GM18867 (cell line): ENCODE data around the gene DENND6B.
A peak's percentile ranks its signal among the peaks of the same experiment; 100 is the strongest.

ENCODE experiments used
- ATAC-seq: cut with Tn5 transposase; IDR thresholded peaks from one replicate; pipeline ENCODE4 v1.9.1; 2021; ENCODE audit warnings: mild to moderate bottlenecking, moderate library complexity; ENCODE audit not compliant: unreplicated experiment

DENND6B gene

DNA sequence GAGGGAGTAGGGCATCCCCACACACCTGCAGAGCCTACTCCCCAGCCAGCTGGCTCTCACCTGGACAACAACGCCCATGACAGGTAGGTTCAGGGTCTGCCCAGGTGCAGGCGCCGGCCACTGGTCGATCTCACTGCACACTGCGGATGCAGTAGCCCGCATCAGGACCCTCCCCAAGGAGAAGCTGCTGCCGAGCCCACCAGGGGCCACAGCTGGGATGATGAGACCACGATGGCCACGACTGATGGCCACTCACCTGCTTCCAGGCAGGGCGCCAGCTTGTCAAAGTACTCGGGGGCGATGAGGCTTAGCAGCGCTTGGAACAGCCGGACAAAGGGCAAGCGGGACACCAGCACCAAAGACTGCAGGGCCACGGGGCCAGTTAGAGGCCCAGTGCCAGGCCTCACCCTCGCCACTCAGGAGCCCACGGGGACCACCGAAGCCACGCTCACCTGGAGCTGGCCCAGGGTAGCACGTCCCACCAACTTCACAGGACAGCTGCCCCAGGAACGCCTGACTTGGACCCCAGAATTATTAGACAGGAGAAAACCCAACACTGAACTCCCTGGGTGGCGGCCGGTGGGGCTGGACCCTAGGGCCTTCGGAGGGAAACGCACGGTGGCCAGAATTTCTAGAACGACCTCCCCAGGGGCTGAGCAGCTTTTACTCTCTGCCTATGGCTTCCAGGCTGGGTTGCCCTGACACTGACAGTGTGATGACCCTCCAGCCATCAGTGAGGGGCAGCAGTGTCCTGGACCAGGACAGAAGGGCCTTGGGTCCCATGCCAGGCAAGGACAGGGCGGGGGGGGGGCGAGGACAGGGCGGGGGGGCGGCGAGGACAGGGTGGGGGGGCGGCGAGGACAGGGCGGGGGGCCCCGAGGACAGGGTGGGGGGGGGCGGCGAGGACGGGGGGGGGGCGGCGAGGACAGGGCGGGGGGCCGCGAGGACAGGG, 10.4 kb downstream of the DENND6B start:
- no peak for ATAC-seq

DNA sequence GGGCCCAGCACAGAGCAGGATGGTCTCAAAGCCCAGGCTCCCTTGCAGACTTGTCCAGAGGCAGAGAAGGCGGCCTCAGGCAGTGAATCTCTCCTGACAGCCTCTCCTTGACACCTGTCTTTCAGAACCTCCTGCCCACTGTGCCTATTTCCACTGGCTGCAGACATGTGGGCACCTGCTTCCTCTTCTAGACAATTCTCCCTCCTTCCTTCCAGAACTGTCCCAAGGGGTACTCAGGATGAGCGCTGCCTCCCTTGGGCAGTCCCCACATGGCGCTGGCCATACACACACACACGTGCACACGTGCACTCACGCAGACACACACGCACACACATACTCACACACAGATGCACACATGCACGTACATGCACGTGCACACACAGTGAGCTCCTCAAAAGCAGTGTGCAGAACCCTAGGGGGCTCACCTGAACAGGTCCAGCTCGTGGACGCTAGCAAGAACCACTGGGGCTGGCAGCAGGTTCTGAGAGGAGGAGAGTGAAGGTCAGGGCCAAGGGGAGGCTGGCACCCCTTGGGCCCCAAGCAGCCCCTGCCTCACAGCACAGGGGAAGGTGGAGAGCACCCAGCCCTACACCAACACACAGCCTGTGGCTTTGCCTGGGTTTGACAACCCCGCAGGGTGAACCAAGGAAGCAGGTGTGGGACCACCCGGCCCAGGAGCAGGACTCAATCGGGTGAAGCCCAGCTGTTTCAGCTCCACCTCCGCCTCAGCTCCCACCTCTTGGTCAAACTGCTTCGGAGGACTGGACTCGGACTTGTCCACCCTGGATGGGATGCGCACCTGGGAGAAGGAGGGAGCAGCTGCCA, 11.3 kb downstream of the DENND6B start:
- no peak for ATAC-seq

DNA sequence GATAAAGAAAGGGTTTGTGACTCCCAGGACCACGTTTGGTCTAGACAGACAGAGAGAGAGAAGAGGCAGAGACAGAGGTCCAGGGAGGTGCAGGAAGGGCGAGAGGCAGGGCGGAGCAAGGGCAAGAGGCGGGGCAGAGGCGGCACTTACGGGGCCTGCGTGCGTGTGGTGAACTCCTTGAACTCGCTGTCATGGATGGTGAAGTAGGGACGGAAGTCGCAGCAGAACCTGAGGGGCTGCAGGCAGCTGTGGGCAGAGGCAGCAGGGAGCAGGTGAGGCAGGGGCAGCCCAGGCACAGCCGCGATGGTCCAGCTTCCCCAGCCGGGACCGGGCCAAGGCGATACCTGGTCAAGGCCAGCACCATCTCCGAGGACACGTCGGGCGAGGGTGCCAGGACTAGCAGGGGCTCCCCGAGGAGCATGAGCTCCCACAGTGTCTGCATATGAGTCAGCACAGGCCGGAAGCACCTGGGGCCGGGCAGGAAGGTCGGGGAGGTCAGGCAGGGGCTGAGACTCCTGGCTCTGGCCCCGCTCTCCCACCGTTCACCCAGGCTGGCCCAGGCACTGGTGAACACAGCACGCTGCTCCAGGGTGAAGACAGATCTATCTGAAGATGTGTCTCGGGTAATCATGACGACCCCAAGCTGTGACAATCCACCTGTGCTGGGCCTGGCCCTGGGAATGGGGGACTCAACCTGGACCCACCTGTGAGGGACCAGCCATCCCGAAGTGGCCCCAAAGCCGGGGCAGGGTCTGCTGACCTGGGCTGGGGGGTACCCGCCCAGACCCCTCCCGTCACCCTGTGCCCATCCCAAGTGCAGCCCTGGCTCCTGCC, 12.1 kb downstream of the DENND6B start:
- ATAC-seq, result peak; percentile 74

DNA sequence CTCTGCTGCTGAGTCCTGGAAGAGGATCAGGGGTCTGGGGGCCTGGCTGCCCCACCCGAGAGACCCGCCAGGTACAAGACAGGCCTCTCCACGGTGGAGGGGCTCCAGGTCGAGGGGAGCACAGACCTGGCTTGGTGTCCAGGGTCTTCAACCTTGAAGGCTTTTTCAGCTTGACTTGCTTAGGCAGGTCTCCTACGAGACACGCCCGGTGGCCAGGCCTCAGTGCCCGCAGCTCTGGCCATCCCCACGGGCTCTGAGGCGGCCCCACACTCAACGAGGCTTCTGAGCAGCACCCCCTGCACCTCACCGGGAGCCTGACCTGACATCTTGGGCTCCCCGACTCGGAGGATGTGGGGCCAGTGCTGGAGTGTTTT, 12.7 kb downstream of the DENND6B start:
- no peak for ATAC-seq

DNA sequence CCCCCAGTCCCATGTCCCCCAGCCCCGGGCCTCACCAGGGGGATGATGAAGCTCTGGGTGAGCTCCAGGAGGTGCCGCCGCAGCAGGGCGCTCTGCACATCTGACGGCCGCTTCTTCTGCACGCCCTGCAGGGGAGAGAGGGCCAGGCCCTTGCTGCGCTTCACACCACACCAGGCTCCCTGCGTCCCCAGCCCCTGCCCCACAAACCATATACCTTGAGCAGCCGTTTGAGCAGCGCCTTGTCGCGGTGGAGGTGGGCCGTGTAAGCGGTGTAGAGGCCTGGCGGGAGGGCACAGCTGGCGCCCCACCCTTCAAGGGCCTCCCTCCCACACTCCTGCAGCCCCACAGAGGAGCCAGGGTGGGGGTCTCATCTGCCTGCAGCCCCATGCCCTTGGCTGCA, 13.2 kb downstream of the DENND6B start:
- ATAC-seq, result no peak

DNA sequence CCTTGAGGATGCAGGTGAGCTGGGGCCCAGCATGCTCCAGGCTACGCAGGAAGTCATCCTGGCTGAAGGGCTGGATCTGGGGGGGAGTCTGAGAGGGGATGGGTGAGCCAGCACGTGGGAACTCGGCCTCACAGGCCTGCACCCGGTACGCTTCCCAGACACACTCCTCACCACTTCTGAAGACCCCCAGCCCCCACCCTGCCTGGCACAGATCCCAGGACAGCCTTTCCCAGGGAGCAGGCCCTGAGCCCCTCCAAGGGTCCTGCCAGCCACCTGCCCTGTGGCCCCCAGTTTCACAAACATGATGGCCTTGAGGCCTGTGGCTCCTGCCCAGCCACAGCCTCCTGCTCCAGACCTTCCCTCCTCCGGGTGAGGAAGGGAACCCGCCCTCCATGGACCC, 13.8 kb downstream of the DENND6B start:
- ATAC-seq, result no peak

DNA sequence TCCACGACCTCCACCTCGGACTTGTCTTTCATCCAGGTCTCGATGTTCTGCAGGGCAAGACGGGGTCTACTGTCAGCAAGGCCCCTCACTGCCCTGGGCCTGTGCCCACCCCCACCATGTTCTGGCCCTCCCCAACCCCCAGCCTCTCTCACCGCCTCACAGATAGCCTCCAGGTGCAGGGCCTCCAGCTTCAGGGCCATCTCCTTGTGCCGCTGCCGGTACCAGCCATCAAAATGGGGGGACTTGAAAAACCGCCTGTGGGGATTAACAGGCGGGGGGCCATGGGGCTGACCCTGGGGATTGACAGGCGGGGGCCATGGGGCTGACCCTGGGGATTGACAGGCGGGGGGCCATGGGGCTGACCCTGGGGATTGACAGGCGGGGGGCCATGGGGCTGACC, 14.4 kb downstream of the DENND6B start:
- ATAC-seq, result no peak

DNA sequence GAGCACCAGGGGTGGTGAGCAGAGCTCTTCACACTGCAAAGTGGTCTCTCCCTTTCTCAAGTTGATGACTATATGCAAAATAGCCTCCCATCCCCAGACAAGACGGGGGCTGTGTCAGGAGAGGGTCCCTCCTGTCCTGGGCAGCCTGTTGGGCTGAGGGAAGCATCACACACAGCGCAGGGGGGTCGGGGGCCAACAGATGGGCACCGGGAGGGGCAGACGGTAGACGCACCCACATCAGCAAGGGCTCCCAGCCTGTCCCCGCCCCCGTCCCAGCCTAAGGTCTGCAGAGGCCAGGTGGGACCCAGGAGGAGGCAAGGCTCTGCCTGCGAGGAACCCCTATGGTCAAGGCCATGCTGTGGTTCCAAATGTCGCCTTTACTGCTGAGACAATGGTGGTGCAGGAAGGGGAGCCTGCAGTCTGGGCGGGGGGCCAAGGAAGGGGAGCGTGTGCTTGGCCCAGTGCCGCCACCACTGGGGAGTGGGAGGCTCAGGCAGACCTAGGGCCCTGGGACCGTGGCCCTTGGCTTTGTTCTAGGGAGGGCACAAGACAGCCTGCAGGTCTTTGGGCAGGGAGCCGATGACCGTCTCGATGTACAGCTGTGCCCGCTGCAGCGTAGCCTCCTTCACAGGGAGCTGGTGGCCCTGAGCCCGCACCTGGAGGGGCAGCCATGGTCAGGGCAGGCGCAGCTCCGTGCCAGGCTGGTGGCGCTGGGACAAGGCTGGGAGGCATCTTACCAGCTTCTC, 15.0 kb downstream of the DENND6B start:
- no peak for ATAC-seq

DNA sequence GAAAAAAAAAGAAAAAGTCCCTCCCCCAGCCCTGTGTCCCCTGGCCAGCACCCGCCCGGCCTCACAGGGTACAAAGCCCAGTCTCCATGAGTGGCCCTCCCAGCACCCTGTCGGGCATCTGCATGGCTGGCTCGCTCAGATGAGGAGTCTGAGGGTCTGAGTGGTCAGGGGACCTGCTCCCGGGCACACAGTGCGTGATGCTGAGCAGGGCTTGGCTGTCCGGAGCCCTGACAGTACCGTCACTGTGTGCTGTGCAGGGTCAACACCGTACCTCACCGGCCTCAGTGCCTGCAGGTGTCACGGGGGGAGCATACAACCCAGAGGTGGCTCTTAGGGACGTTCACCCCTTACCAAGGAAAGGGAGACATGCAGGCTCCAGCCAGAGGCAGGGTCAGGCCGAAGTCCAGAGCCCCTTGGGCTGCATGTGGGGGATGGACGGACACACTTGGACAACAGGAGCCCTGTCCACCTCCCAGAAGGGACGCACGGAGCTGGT, 15.8 kb downstream of the DENND6B start:
- no peak for ATAC-seq

DNA sequence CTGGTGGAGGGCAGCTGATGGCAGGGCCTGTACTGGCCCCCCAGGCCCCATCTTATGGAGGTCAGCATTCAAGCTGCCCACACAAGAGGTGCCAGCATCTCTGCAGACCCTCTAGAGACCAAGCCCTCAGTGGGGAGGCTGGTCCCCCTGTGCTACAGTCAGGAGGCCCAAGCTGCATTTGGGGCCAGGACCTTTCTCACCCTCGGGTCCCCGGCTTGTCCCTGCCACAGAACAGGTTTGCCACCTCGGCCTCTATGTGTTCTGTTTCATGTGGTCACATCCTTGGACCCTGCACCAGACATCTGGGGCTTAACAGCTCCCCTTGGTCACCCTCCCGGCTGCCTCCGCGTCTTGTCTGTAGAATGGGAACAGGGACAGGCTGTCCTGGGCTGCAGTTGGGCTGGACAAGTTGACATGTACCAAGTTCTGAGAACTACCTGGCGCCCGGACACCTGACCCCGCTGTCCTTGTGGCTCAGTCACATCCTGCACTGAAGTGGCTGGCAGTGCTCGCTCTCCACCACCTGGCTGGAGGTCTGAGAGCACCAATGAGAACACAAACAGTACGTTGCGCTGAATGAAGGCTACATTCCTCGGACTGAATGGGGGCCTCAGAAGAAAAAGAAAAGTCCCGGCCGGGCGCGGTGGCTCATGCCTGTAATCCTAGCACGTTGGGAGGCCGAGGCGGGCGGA, 16.6 kb downstream of the DENND6B start:
- ATAC-seq, result no peak

DNA sequence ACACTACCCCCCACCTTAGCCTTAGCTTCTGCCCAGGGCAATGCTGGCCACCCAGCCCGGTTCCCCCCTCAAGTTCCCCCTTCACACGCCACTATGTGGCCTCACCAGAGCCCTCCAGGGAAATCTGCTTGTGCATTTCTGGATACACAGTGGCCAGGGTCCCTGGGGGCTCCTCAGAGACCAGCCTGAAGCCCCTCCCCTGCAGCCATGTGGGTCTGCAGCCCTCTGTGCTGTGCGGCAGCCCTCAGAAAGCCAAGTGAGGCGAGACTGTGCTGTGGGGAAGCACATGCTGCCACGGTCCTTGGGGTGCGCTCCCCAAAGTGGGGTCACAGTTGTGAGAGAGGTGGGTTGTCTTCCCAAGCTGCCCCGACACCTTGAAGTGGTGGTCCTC, 17.2 kb downstream of the DENND6B start:
- no peak for ATAC-seq

DNA sequence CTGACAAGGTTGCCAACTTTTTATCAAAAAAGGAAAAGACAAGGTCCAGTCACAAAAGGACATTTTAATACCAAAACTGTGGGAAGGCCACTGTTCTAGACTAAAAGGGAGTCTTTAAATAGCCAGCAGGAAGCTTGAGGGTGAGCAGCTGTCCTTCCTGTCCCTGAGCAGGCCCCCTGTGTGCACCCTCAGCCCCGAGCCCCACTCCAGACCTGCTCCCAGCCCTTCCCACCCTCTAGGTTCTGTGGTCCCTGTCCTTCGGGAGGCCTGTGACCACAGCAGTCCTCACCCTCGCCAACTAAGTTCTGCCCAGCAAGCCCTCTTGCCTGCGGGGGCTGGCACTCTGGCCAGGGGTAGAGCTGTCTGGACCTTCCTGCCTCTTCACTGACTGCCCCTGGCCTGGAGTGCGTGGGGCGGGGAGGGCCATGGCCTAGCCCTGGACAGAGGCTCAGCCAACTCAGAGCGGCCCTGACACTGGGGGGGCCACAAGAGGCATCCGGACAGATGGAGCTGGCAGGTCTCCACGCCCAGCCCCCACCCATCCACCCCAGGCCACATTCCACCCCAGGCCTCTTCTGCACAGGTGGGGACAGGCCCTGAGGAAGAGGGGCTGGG, 17.7 kb downstream of the DENND6B start:
- ATAC-seq, result no peak

DNA sequence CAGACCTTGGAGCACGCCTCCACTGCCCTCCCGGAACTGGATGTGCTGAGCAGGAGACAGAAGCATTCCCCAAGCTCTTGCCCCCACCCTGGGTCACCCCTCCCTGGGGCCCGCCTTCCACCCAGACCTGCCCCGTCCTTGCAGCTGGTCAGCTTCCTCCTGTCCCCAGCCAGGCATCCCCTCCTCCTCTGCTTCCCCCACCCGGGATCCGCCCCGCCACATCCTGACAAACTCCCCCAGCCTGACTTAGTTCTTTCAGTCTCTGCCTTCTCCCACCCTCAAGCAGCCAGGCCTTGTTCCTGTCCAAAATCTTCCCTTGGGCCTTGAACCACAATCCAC, 18.2 kb downstream of the DENND6B start:
- no peak for ATAC-seq

DNA sequence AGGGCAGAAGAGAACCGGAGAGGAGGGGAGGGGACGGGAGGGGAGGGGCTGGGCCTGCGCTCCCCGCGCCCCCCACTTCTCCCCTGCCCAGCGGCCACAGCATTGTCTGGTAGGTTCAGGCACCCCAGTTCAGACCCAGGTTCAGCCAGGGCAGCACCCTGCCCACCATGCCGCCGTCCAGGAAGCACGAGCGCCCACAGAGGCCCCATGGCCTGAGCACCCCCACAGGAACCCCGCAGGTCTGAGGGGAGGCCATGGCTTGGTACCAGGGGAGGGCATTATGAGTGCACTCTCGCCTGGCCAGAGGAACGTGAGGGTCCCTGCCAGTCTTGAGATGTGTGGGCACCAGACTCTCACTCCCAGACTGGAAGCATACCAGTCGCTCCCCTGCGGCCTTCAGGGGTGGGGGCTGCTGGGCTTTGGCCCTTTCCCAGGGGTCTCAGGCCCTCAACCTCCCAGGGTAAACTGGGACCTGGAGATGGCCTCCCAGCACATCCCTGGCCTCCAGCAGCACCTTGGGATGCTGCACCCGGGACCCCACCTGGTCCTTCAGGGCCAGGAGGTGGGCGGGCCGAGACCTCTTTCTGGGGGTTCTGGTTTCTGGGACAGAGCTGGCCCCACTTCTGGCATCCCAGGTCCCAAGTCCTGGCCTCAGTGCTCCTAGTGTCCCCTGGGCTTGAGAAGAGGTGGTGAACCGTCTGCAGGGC, 18.8 kb downstream of the DENND6B start:
- ATAC-seq, result no peak

DNA sequence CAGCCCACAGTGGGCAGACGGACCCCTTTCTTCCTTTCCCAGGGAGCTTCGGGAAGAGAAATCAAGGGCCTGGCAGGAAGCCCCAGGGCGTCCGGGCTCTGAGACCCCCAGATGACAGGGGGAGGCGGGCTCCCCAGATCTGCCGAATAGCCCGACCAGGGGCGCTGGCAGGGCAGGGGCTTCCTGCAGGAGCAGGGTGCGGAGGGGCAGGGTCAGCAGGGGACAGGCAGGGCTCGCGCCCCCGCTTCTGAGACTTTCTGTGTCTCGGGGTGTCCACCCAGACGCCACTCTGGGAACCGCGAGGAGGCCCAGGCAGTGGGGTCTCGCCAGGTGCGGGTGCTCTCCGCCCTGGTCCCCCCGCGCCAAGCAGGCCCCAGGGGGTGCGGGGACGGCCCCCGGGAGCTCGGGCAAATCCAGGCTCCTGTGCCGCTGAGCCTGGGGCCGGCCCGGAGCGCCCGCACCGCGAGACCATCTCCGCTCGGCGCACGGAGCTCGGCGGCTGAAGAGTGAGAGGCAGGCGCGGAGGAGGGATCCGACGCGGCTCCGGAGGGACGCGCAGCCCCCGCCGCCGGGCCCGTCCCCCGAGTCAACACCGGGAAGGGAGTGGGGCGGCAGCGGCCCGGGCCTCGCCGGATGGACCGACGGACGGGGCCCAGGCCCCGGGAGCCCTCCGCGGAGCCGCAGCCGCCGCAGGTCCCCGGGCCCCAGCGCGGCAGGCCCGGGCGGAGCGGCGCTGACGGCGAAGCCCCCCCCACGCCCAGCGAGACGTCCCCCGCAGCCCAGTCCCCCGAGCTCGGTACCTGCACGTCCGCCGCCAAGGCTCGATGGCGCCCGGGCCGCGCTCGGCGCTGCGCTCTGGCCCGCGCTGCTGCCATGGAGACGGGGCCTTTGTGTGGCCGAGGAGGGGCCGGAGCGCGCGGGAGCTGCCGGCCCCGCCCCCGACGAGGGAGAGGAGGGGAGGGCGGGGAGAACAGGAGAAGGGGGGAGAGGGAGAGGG, 19.8 kb downstream of the DENND6B start, which contains the start of gene PLXNB2:
Gene PLXNB2, minus strand, starts transcription at position 894 of the 997 bp plus-strand sequence. CDS start 17,062 bp downstream, outside the sequence.
- ATAC-seq, result peak; percentile 36

DNA sequence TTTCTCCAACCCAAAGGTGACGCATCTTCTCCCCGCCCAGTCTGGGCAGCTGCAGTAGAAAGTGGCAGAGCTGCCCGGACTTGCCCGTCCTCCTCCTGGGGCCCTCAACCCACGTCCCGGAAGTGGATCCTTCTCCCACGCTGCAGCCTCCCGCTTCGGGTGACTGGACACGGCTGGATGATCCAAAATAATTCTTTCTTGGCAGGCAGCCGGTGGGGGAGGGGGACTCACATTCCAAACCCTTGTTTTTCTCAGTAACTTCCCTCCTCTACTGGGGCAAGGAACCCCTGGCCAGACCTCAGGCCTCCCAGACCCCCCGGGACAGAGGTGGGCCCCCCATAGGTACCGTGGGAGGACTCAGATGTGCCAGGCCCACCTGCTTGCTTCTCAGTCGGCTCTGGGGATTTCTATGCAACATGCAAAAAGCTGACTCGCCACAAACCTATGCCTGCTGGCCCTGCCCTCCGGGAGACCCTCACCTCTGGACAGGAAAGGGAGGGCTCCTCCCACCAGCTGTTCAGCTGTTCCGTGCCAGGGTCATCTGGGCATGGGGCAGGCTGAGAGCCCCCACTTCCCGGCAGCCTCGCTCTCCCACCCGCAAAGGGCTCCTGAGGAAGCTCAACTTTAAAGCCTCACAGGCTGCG, 20.8 kb downstream of the DENND6B start:
- peak; percentile 32 for ATAC-seq

DNA sequence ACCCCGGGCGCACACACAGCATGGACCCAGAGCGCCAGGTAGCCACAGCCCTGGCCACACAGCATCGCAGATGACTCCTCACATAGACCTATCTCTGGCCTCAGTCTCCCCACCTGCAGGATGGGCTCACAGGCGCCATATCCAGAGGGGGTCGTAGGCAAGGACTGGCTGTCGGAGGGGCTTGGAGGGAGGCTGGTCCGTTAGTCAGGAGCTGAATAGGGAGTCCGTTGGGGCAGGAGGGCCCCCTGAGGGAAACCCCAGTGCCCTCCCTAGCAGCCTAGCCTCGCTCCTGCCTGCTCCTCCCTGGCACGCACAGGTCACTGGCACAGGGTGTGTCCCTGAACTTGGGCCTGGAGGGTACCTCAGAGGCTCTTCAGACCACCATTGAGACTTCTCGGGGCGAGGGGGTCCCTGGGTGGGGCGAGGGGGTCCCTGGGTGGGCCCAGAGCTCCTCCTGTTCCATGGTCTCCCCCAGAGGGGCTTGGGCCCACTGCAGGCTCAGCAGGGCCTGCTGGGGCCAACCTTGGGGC, 21.4 kb downstream of the DENND6B start:
- ATAC-seq, result no peak
